H1 (cell line): ENCODE results near the gene ANO6. TPM values are rescaled to one million over a fixed set of nuclear protein-coding genes. Genes with fewer than 3 reads are reported as not detected.

Experiments used
- CTBP2 ChIP-seq: IDR thresholded peaks from 2 replicates; pipeline ENCODE4 v1.7.0; 2011; ENCODE audit warnings: borderline replicate concordance, mild to moderate bottlenecking, moderate library complexity, mixed read lengths, low read length; ENCODE audit not compliant: insufficient read depth, insufficient read length
- GTF2F1 ChIP-seq: IDR thresholded peaks from 2 replicates; pipeline ENCODE4 v1.6.1; 2012; ENCODE audit warnings: low read depth, low read length, improper control_type of control experiment, borderline replicate concordance
- polyA plus RNA-seq, 7 experiments: library from polyadenylated mRNA; depleted of rRNA in 3 of 7; stranded (reverse) in 5 of 7; unstranded in 2 of 7; fragments of >200 nt in 5 of 7; fragments of 200-250 nt in 2 of 7; gene quantifications; 1 replicate in 5 of 7; 2 replicates in 1 of 7; 4 replicates in 1 of 7; pipeline versions ENCODE4 v1.2.1 to v1.2.3, GENCODE V29; 2011 to 2013; ENCODE audit warnings: missing spikeins in 2 of 7, mixed read lengths in 2 of 7
- total RNA-seq: library from RNA; stranded (reverse); fragmentation: NEBNext Ultra II Directional; extraction: Animal tissue kit (Norgen Biotek cat#: 25700); gene quantifications from 2 replicates; pipeline ENCODE4 v1.2.1, GENCODE V29; 2021
- TF ChIP-seq, protein P1 (sequence below), 3 experiments: IDR thresholded peaks; 1 replicate in 2 of 3; 2 replicates in 1 of 3; pipeline versions ENCODE4 v1.5.1 to v1.6.1; 2011; ENCODE audit warnings: low read length in 3 of 3, mild to moderate bottlenecking in 3 of 3, inconsistent platforms in 2 of 3, low read depth in 1 of 3, moderate library complexity in 1 of 3; ENCODE audit not compliant: insufficient read depth in 1 of 3; ENCODE audit errors: control extremely low read depth in 1 of 3

The ANO6 gene
- total and polyA plus RNA-seq, 2 of the 8 experiments (the other 6 are each of a cell fraction or from before 2014, with no cell fraction given), result 15.1 to 39.7 TPM

- TF ChIP-seq, protein P1, sequence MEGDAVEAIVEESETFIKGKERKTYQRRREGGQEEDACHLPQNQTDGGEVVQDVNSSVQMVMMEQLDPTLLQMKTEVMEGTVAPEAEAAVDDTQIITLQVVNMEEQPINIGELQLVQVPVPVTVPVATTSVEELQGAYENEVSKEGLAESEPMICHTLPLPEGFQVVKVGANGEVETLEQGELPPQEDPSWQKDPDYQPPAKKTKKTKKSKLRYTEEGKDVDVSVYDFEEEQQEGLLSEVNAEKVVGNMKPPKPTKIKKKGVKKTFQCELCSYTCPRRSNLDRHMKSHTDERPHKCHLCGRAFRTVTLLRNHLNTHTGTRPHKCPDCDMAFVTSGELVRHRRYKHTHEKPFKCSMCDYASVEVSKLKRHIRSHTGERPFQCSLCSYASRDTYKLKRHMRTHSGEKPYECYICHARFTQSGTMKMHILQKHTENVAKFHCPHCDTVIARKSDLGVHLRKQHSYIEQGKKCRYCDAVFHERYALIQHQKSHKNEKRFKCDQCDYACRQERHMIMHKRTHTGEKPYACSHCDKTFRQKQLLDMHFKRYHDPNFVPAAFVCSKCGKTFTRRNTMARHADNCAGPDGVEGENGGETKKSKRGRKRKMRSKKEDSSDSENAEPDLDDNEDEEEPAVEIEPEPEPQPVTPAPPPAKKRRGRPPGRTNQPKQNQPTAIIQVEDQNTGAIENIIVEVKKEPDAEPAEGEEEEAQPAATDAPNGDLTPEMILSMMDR (IDR thresholded peaks at IDR 0.05; ENCODE audit: control extremely low read depth in 1 of 3, insufficient read depth in 1 of 3, low read depth in 1 of 3, low read length in 3 of 3), result peak in 2 of 3 experiments; percentile 66 to 68; a peak in 3 of 4 replicates
- TF ChIP-seq GTF2F1 (no peak), CTBP2 (no peak)
Observed at GRCh38 chr12:45388545-45388944, 172.7 kb downstream of the ANO6 start (continued).
